Osteoblast (primary cell): ENCODE data around the gene TMEM209. TPM values are rescaled to one million over a fixed set of nuclear protein-coding genes. Genes with fewer than 3 reads are reported as not detected.
"Not testable (repeated sequence)": the region's sequence is repeated elsewhere in the genome, so short reads cannot be mapped to it uniquely, and the experiment has no call there.

Source experiments
- DNase-seq: peaks from one replicate; pipeline ENCODE4 v3.0.0; 2011; ENCODE audit warnings: low spot score, mixed read lengths; ENCODE audit not compliant: insufficient read length; ENCODE audit errors: missing footprints
- H2AFZ ChIP-seq: 2 replicates; pipeline ENCODE4 v1.6.0; 2011; ENCODE audit warnings: mild to moderate bottlenecking, low read length
- H3K27ac ChIP-seq: 2 replicates; pipeline ENCODE4 v1.5.1; 2011; ENCODE audit warnings: mild to moderate bottlenecking, low read depth, low read length, moderate library complexity
- H3K27me3 ChIP-seq: 2 replicates; pipeline ENCODE4 v1.6.0; 2012; ENCODE audit warnings: mild to moderate bottlenecking, control low read depth, inconsistent platforms, low read length, moderate library complexity; ENCODE audit not compliant: insufficient read depth
- H3K36me3 ChIP-seq: 2 replicates; pipeline ENCODE4 v1.5.1; 2011; ENCODE audit warnings: mild to moderate bottlenecking, low read length, control low read depth, moderate library complexity; ENCODE audit not compliant: insufficient read depth
- H3K4me1 ChIP-seq: 2 replicates; pipeline ENCODE4 v1.5.1; 2011; ENCODE audit warnings: mild to moderate bottlenecking, low read length, control low read depth, moderate library complexity; ENCODE audit not compliant: insufficient read depth
- H3K4me2 ChIP-seq: 2 replicates; pipeline ENCODE4 v1.6.0; 2011; ENCODE audit warnings: mild to moderate bottlenecking, low read length; ENCODE audit not compliant: insufficient read depth
- H3K4me3 ChIP-seq: fragments of 200-600 bp; sonication (generic); 3 replicates; pipeline ENCODE4 v1.5.1; 2012; ENCODE audit warnings: mild to moderate bottlenecking, low read length, inconsistent platforms; ENCODE audit not compliant: insufficient read depth
- H3K79me2 ChIP-seq: 2 replicates; pipeline ENCODE4 v1.6.0; 2012; ENCODE audit warnings: mild to moderate bottlenecking, low read length, control low read depth, inconsistent platforms; ENCODE audit not compliant: insufficient read depth
- H3K9me3 ChIP-seq: 2 replicates; pipeline ENCODE4 v1.5.1; 2011; ENCODE audit warnings: low read depth, low read length, control low read depth
- H4K20me1 ChIP-seq: 2 replicates; pipeline ENCODE4 v1.6.0; 2012; ENCODE audit warnings: mild to moderate bottlenecking, low read length, control low read depth; ENCODE audit not compliant: insufficient read depth
- CTCF ChIP-seq: IDR thresholded peaks from 2 replicates; pipeline ENCODE4 v1.5.1; 2011; ENCODE audit warnings: mild to moderate bottlenecking, low read depth, low read length, moderate library complexity; ENCODE audit errors: extremely low read depth
- total RNA-seq: library from RNA; depleted of rRNA; stranded (reverse); fragments of >200 nt; gene quantifications from 2 replicates; pipeline ENCODE4 v1.2.3, GENCODE V29; 2012

Gene TMEM209
- total RNA-seq, 1 donor = 19.9 TPM

GRCh38 chr7:130232209-130232608 lies 27.0 kb upstream of the TMEM209 start:
- Histone ChIP-seq H3K27me3 (no peaks in the 10 kb centered on the region), H2AFZ (no peak overlapping the region), H3K36me3 (no peaks in the 10 kb centered on the region), H3K9me3 (no peaks in the 10 kb centered on the region), H3K4me1 (no peaks in the 10 kb centered on the region), H3K27ac (no peak overlapping the region), H3K4me2 (no peak overlapping the region), H3K79me2 (no peaks in the 10 kb centered on the region), H4K20me1 (no peaks in the 10 kb centered on the region), H3K4me3 (no peak overlapping the region)
- no peak for DNase-seq
- no peak for TF ChIP-seq CTCF

- H3K4me1 ChIP-seq = no peaks in the 10 kb centered on the region
- H3K4me3 ChIP-seq = no peak overlapping the region
- no peak for DNase-seq
- H3K27ac ChIP-seq = no peak overlapping the region
- no peaks in the 10 kb centered on the region for H3K27me3 ChIP-seq
- H4K20me1 ChIP-seq = no peaks in the 10 kb centered on the region
- H3K79me2 ChIP-seq = no peaks in the 10 kb centered on the region
- H3K36me3 ChIP-seq = no peaks in the 10 kb centered on the region
- no peak for TF ChIP-seq CTCF
- no peak overlapping the region for H3K4me2 ChIP-seq
- H2AFZ ChIP-seq = no peak overlapping the region
- H3K9me3 ChIP-seq = no peaks in the 10 kb centered on the region
Observed at GRCh38 chr7:130231792-130232191, 26.6 kb upstream of the TMEM209 start.

GRCh38 chr7:130229981-130230380 lies 24.8 kb upstream of the TMEM209 start:
- not testable (repeated sequence) for H3K4me1 ChIP-seq, H3K27ac ChIP-seq, DNase-seq, H3K36me3 ChIP-seq, H3K4me2 ChIP-seq, H2AFZ ChIP-seq, H4K20me1 ChIP-seq, H3K27me3 ChIP-seq, H3K9me3 ChIP-seq, H3K79me2 ChIP-seq, H3K4me3 ChIP-seq

GRCh38 chr7:130228840-130229502 lies 23.8 kb upstream of the TMEM209 start:
- H3K4me2 ChIP-seq = no peak overlapping the region
- H4K20me1 ChIP-seq = no peaks in the 10 kb centered on the region
- H3K79me2 ChIP-seq = no peaks in the 10 kb centered on the region
- H3K36me3 ChIP-seq = no peaks in the 10 kb centered on the region
- no peaks in the 10 kb centered on the region for H3K27me3 ChIP-seq
- H3K27ac ChIP-seq = no peak overlapping the region
- H3K9me3 ChIP-seq = no peaks in the 10 kb centered on the region
- no peak for TF ChIP-seq CTCF
- no peak overlapping the region for H3K4me3 ChIP-seq
- H2AFZ ChIP-seq = no peak overlapping the region
- no peaks in the 10 kb centered on the region for H3K4me1 ChIP-seq
- DNase-seq = no peak
